ENCODE data around the gene FKBP5. TPM values are rescaled to one million over a fixed set of nuclear protein-coding genes. Genes with fewer than 3 reads are reported as not detected.

FKBP5 gene
- total and polyA plus RNA-seq, 2 donors (not counting 1 experiment from before 2014, with no cell fraction given) = 2.8 to 7.4 TPM

DNA sequence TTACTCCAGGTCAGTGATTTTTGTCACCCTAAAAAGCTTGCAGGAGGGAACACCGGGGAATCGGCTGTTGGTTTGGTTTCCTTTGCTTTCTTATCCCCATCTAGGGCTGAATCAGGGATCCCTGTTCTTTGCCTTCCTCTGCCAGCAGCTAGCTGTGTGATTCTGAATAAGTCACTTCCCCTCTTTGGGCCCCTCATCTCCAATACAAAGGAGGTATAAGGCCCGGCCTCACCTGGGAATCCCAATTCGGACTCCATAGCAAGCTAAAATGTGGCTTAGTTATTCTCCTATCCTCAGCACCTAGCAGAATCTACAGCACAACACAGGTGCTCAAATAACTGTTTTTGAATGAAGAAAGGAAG, 29.6 kb upstream of the FKBP5 start:
- no peaks in the 10 kb centered on the region for H3K79me2 ChIP-seq (ENCODE audit: control insufficient read depth, insufficient read depth, low read length)
- peak overlapping the region; percentile 60 for H2AFZ ChIP-seq (ENCODE audit: insufficient read depth, low read depth, low read length, poor library complexity, severe bottlenecking)
- 20% methylated on average over 1 of the region's 4 CpGs for WGBS (ENCODE audit: insufficient coverage)
- no peak overlapping the region for H3K4me3 ChIP-seq (ENCODE audit: control extremely low read depth in 1 of 5, extremely low read depth in 1 of 5, insufficient read depth in 1 of 5, low read depth in 2 of 5, low read length in 4 of 5)
- no peak for TF ChIP-seq EZH2 (IDR thresholded peaks at IDR 0.05; ENCODE audit: borderline replicate concordance, insufficient read depth, low read depth, low read length, poor library complexity, severe bottlenecking)
- no peak for TF ChIP-seq CTCF (IDR thresholded peaks at IDR 0.05)
- POLR2A ChIA-PET = interaction anchor here (1.0 kb wide), 1 partner anchor 10 kb away, joined by 3 read pairs; no protein-coding TSS in a partner anchor
- H3K4me3 Mint-ChIP-seq = no peak overlapping the region
- CTCF ChIA-PET = interaction anchor here (0.6 to 7.0 kb wide), 3 partner anchors 9 to 24 kb away, joined by 4 to 48 read pairs (median 4); partner anchors contain the start of gene ARMC12
- H3K27ac Mint-ChIP-seq = peak overlapping the region; percentile 87
- DNase-seq = peak; percentile 19
- peak overlapping the region; percentile 95 for H3K4me2 ChIP-seq (replicated peaks; ENCODE audit: low read depth, low read length, poor library complexity, severe bottlenecking)
- no peaks in the 10 kb centered on the region for H4K20me1 ChIP-seq (ENCODE audit: control insufficient read depth, insufficient read depth, low read length, poor library complexity, severe bottlenecking)
- H3K4me1 ChIP-seq (ENCODE audit: control insufficient read depth in 2 of 2, insufficient read depth in 2 of 2, low read length in 2 of 2) = peaks cover 39 to 49% of the 10 kb centered on the region in 2 donors
- no peak for ATAC-seq (ENCODE audit: low read depth)
- H3K9ac ChIP-seq (ENCODE audit: low read length) = no peak overlapping the region
- peaks cover 49% of the 10 kb centered on the region for H3K4me1 Mint-ChIP-seq
- no peaks in the 10 kb centered on the region for H3K36me3 ChIP-seq (replicated peaks in 1 of 2; ENCODE audit: control extremely low read depth in 1 of 2, control insufficient read depth in 1 of 2, extremely low read depth in 1 of 2, insufficient read depth in 2 of 2, low read length in 1 of 2)
- H3K9me3 ChIP-seq (ENCODE audit: control extremely low read depth in 1 of 3, control insufficient read depth in 2 of 3, insufficient read depth in 1 of 3, low read length in 2 of 3) = no peaks in the 10 kb centered on the region
- no peaks in the 10 kb centered on the region for H3K27me3 Mint-ChIP-seq
- H3K27me3 ChIP-seq (replicated peaks in 1 of 4; ENCODE audit: control extremely low read depth in 1 of 4, control insufficient read depth in 3 of 4, insufficient read depth in 4 of 4, low read length in 3 of 4) = no peaks in the 10 kb centered on the region
- intact Hi-C loops (cut with micrococcal nuclease) = loop anchor here (2.0 to 5.0 kb wide), 2 partner anchors 30 to 51 kb away; partner anchors contain the start of gene FKBP5
- peak overlapping the region; percentile 80 to 84 for H3K27ac ChIP-seq (ENCODE audit: low read length in 2 of 2)
- no peaks in the 10 kb centered on the region for H3K9me3 Mint-ChIP-seq (ENCODE audit: insufficient read depth)

All from B cell (primary cell).